ENCODE data around the gene ZNF709. TPM values are rescaled to one million over a fixed set of nuclear protein-coding genes. Genes with fewer than 3 reads are reported as not detected.
"Not testable (repeated sequence)": the region's sequence is repeated elsewhere in the genome, so short reads cannot be mapped to it uniquely, and the experiment has no call there.

Gene ZNF709
- total and polyA plus RNA-seq, 2 of the 4 experiments (the other 2 are of a cell fraction) = 0.50 to 3.8 TPM

GRCh38 chr19:12467651-12468050, 17.0 kb downstream of the ZNF709 start:
- BruUV-seq (replicated peaks); H3K23ac ChIP-seq (ENCODE audit: low read depth, low read length); H2BK120ac ChIP-seq (ENCODE audit: low read depth, low read length); H4K91ac ChIP-seq (ENCODE audit: insufficient read depth, low read depth, low read length); H3K4ac ChIP-seq (ENCODE audit: low read depth, low read length); H3K36me3 ChIP-seq (ENCODE audit: control insufficient read depth, insufficient read depth, low read length); POLR2A ChIA-PET (ENCODE audit: unreplicated experiment); H3K4me3 ChIP-seq (ENCODE audit: insufficient read depth, low read depth, low read length); CTCF ChIA-PET; H4K8ac ChIP-seq (ENCODE audit: low read depth in 2 of 2, low read length in 2 of 2); H3K27ac ChIP-seq (ENCODE audit: insufficient read depth, low read length); H2AK9ac ChIP-seq (replicated peaks; ENCODE audit: low read depth, low read length, poor library complexity); ATAC-seq (ENCODE audit: low read depth); H2AK5ac ChIP-seq (ENCODE audit: low read depth, low read length); H3K9ac ChIP-seq (ENCODE audit: low read depth, low read length); intact Hi-C loops (cut with micrococcal nuclease); H3K4me1 ChIP-seq (ENCODE audit: control insufficient read depth, insufficient read depth, low read length); H3K79me1 ChIP-seq (ENCODE audit: low read depth in 1 of 2, low read length in 2 of 2); H2BK5ac ChIP-seq (ENCODE audit: low read depth, low read length, poor library complexity, severe bottlenecking); dilution Hi-C loops (cut with HindIII; ENCODE audit: low sequenced_read_pairs, unreplicated experiment); in situ Hi-C loops (cut with MboI; ENCODE audit: low sequenced_read_pairs); H2BK20ac ChIP-seq (ENCODE audit: low read depth, low read length); H2BK15ac ChIP-seq (ENCODE audit: low read depth, low read length); H3K27me3 ChIP-seq (ENCODE audit: control insufficient read depth, insufficient read depth, low read length); H3K56ac ChIP-seq (ENCODE audit: extremely low read depth, insufficient read depth, low read length); DNase-seq; H4K20me1 ChIP-seq (ENCODE audit: insufficient read depth, low read length); H3K4me2 ChIP-seq (ENCODE audit: low read depth, low read length); H4K5ac ChIP-seq (ENCODE audit: low read depth, low read length); H3K14ac ChIP-seq (replicated peaks; ENCODE audit: low read depth, low read length); H2AFZ ChIP-seq (replicated peaks; ENCODE audit: low read length, poor library complexity); H3K9me1 ChIP-seq (ENCODE audit: insufficient read depth, low read length); H3K18ac ChIP-seq (ENCODE audit: low read depth, low read length): not testable (repeated sequence)
- H3K9me3 ChIP-seq (ENCODE audit: control insufficient read depth, insufficient read depth, low read length) = peaks cover 56% of the 10 kb centered on the region
- WGBS, 2 experiments (ENCODE audit: extremely low coverage in 2 of 2, insufficient read length in 1 of 2) = no CpG with 5 or more reads among the region's 33 CpGs
